HepG2 (cell line): Measurements from ENCODE around the gene WASHC4. TPM values are rescaled to one million over a fixed set of nuclear protein-coding genes. Genes with fewer than 3 reads are reported as not detected.

ENCODE experiments used
- ATAC-seq: fragments of 200-7000 bp; cut with Tn5 transposase; 3 replicates; pipeline ENCODE4 v1.9.1; 2020; ENCODE audit warnings: mild to moderate bottlenecking, moderate library complexity
- BruUV-seq: library from RNA; stranded (reverse); fragments of 400-500 nt; replicated peaks from 2 replicates; lab custom pipeline; 2021; lab: Mats Ljungman, UMichigan
- CTCF ChIA-PET: fragments of 300-600 bp; formaldehyde crosslinking; extraction: SDS; loops from one replicate; lab custom pipeline; 2021; ENCODE audit warnings: low total read pairs, inconsistent platforms, low intra/inter-chr PET ratio; lab: Yijun Ruan, JAX
- POLR2A ChIA-PET: fragments of 350-600 bp; sonication (Branson Sonifier 250); formaldehyde crosslinking; loops from one replicate; lab custom pipeline; 2020; ENCODE audit warnings: antibody characterized with exemption, inconsistent platforms; lab: Yijun Ruan, JAX
- DNase-seq: peaks from one replicate; pipeline ENCODE4 v3.0.0-alpha.2; 2015; ENCODE audit warnings: low spot score
- FAIRE-seq: peaks from 3 replicates; lab custom pipeline; 2011; peaks lifted over from hg19 to GRCh38; lab: Jason Lieb, UNC
- H2AFZ ChIP-seq: one replicate; pipeline ENCODE4 v1.6.1; 2011; ENCODE audit warnings: low read length, inconsistent platforms
- H3K27ac ChIP-seq: fragments of 300-600 bp; 3 replicates; pipeline ENCODE4 v1.8.0; 2011; ENCODE audit warnings: mixed run types, mild to moderate bottlenecking, mixed read lengths, low read length, inconsistent platforms; ENCODE audit not compliant: insufficient read depth; ENCODE audit errors: extremely low read length
- H3K27me3 ChIP-seq, 2 experiments: fragments of 200-600 bp in 1 of 2; 2 replicates in 1 of 2; 3 replicates in 1 of 2; pipeline versions ENCODE4 v1.6.0 to v1.8.0; 2011; ENCODE audit warnings: low read length in 2 of 2, mild to moderate bottlenecking in 2 of 2, moderate library complexity in 2 of 2, inconsistent platforms in 1 of 2; ENCODE audit not compliant: insufficient read depth in 2 of 2, control insufficient read depth in 1 of 2
- H3K36me3 ChIP-seq, 2 experiments: fragments of 200-600 bp in 1 of 2; replicated peaks in 1 of 2; 2 replicates in 1 of 2; 3 replicates in 1 of 2; pipeline versions ENCODE4 v1.5.1 to v1.8.0; 2011; ENCODE audit warnings: low read length in 2 of 2, inconsistent platforms in 1 of 2; ENCODE audit not compliant: insufficient read depth in 2 of 2, control insufficient read depth in 1 of 2
- H3K4me1 ChIP-seq: 2 replicates; pipeline ENCODE4 v1.5.1; 2012; ENCODE audit warnings: low read length, inconsistent platforms; ENCODE audit not compliant: insufficient read depth
- H3K4me2 ChIP-seq: 2 replicates; pipeline ENCODE4 v1.6.0; 2011; ENCODE audit warnings: low read depth, low read length, inconsistent platforms
- H3K4me3 ChIP-seq, 3 experiments: fragments of 200-600 bp in 1 of 3; sonication (generic), shearing (Covaris generic) in 1 of 3; replicated peaks in 1 of 3; 2 replicates each; pipeline ENCODE4 v1.5.1; 2011 to 2016; ENCODE audit warnings: low read length in 3 of 3, inconsistent platforms in 2 of 3, low read depth in 2 of 3, mild to moderate bottlenecking in 2 of 3, control low read depth in 1 of 3, mixed read lengths in 1 of 3; ENCODE audit not compliant: insufficient read depth in 1 of 3
- H3K79me2 ChIP-seq: one replicate; pipeline ENCODE4 v1.6.1; 2011; ENCODE audit warnings: low read length, inconsistent platforms; ENCODE audit not compliant: insufficient read depth
- H3K9ac ChIP-seq: 2 replicates; pipeline ENCODE4 v1.6.0; 2011; ENCODE audit warnings: mild to moderate bottlenecking, low read depth, low read length, inconsistent platforms; ENCODE audit not compliant: insufficient read depth
- H3K9me3 ChIP-seq: 2 replicates; pipeline ENCODE4 v1.5.1; 2012; ENCODE audit warnings: mild to moderate bottlenecking, low read length
- H4K20me1 ChIP-seq: 2 replicates; pipeline ENCODE4 v1.6.0; 2011; ENCODE audit warnings: inconsistent platforms, mild to moderate bottlenecking, low read length, moderate library complexity; ENCODE audit not compliant: insufficient read depth
- ARID2 ChIP-seq: sonication (generic); formaldehyde crosslinking; IDR thresholded peaks from 2 replicates; pipeline ENCODE4 v1.8.1; 2022; ENCODE audit warnings: mild to moderate bottlenecking, missing genetic modification reagents, borderline replicate concordance
- FOSL2 ChIP-seq: sonication (generic); formaldehyde crosslinking; IDR thresholded peaks from 2 replicates; pipeline ENCODE4 v1.4.0; 2020; ENCODE audit warnings: missing genetic modification reagents
- GTF3A ChIP-seq: sonication (generic); formaldehyde crosslinking; conservative IDR thresholded peaks from 2 replicates; pipeline ENCODE4 v1.4.0; 2020; ENCODE audit warnings: mild to moderate bottlenecking, missing genetic modification reagents
- MEIS1 ChIP-seq: sonication (generic); formaldehyde crosslinking; IDR thresholded peaks from 2 replicates; pipeline ENCODE4 v1.9.0; 2021; ENCODE audit warnings: mild to moderate bottlenecking, missing genetic modification reagents, moderate library complexity, borderline replicate concordance
- PRDM4 ChIP-seq: sonication (generic); formaldehyde crosslinking; IDR thresholded peaks from 2 replicates; pipeline ENCODE4 v1.9.0; 2021; ENCODE audit warnings: missing genetic modification reagents, borderline replicate concordance
- PRMT3 ChIP-seq: sonication (generic); formaldehyde crosslinking; IDR thresholded peaks from 2 replicates; pipeline ENCODE4 v1.8.1; 2022; ENCODE audit warnings: low read depth, mild to moderate bottlenecking, moderate library complexity, missing genetic modification reagents, borderline replicate concordance
- ZNF383 ChIP-seq: sonication (generic); formaldehyde crosslinking; IDR thresholded peaks from 2 replicates; pipeline ENCODE4 v1.4.0; 2020; ENCODE audit warnings: missing genetic modification reagents, mild to moderate bottlenecking, borderline replicate concordance
- ZNF790 ChIP-seq: sonication (generic); formaldehyde crosslinking; IDR thresholded peaks from 2 replicates; pipeline ENCODE4 v1.8.0; 2022; ENCODE audit warnings: missing genetic modification reagents, mild to moderate bottlenecking, borderline replicate concordance
- WGBS: methylation state at CpG from one replicate; pipeline ENCODE4 v1.1.6; 2017; ENCODE audit warnings: low lambda C conversion rate; 5-methylcytosine and 5-hydroxymethylcytosine counted together
- in situ Hi-C: cut with HindIII; loops from 2 replicates; pipeline ENCODE4 v1.10.0; 2017; ENCODE audit warnings: low pct_unique_long_range_greater_than_20kb; ENCODE audit not compliant: extremely low pct_ligation_motif_present
- intact Hi-C: fragments of 100-400 bp; cut with micrococcal nuclease; formaldehyde crosslinking; loops from one replicate; pipeline ENCODE4 v1.10.0; 2022; ENCODE audit not compliant: unreplicated experiment
- polyA plus RNA-seq, 8 experiments: library from polyadenylated mRNA; depleted of rRNA in 3 of 8; stranded (reverse) in 7 of 8; unstranded in 1 of 8; fragments of >200 nt; fragmentation: Illumina TruSeq in 4 of 8; extraction: Trizol in 4 of 8; gene quantifications; 2 replicates each; pipeline versions ENCODE4 v1.2.1 to v1.2.3, GENCODE V29; 2011 to 2016; ENCODE audit warnings: low read depth in 4 of 8, missing spikeins in 1 of 8, mixed read lengths in 1 of 8; ENCODE audit not compliant: insufficient read depth in 1 of 8
- total RNA-seq, 5 experiments: library from RNA; depleted of rRNA; stranded (reverse); fragments of >200 nt; fragmentation: Illumina TruSeq; extraction: Trizol; gene quantifications; 2 replicates each; pipeline ENCODE4 v1.2.3, GENCODE V29; 2016; ENCODE audit warnings: low read depth in 1 of 5
- TF ChIP-seq, protein P1 (sequence below): sonication (generic); formaldehyde crosslinking; IDR thresholded peaks from 2 replicates; pipeline ENCODE4 v1.8.0; 2022; ENCODE audit warnings: mild to moderate bottlenecking, missing genetic modification reagents, borderline replicate concordance

The WASHC4 gene
- total and polyA plus RNA-seq, 2 of the 13 experiments (the other 11 are each of a cell fraction or from before 2014, with no cell fraction given): 21.0 to 36.3 TPM

GRCh38 chr12:105072888-105073488 is 34.5 kb upstream of the WASHC4 start:
- DNase-seq: no peak
- no peak for FAIRE-seq
- H3K4me2 ChIP-seq: no peak overlapping the region
- TF ChIP-seq GTF3A (CRISPR knock-in tag): no peak
- no peak for TF ChIP-seq MEIS1 (CRISPR knock-in tag)
- no peak for TF ChIP-seq ARID2 (CRISPR knock-in tag)
- TF ChIP-seq PRMT3 (CRISPR knock-in tag): no peak
- TF ChIP-seq ZNF790 (CRISPR knock-in tag): no peak
- no peak for TF ChIP-seq FOSL2 (CRISPR knock-in tag)
- TF ChIP-seq ZNF383: no peak
- TF ChIP-seq, protein P1, sequence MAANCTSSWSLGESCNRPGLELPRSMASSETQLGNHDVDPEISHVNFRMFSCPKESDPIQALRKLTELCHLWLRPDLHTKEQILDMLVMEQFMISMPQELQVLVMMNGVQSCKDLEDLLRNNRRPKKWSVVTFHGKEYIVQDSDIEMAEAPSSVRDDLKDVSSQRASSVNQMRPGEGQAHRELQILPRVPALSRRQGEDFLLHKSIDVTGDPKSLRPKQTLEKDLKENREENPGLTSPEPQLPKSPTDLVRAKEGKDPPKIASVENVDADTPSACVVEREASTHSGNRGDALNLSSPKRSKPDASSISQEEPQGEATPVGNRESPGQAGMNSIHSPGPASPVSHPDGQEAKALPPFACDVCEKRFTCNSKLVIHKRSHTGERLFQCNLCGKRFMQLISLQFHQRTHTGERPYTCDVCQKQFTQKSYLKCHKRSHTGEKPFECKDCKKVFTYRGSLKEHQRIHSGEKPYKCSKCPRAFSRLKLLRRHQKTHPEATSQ: no peak
- TF ChIP-seq PRDM4 (CRISPR knock-in tag): no peak
- TF ChIP-seq, all 625 proteins: peak for 0
- ChIA-PET POLR2A (no interaction called here), CTCF (no interaction called here)
- ATAC-seq: no peak
- intact Hi-C loops: no loop called here
- Histone ChIP-seq H3K27ac (no peak overlapping the region), H4K20me1 (no peaks in the 10 kb centered on the region), H3K9me3 (no peaks in the 10 kb centered on the region), H3K27me3 (no peaks in the 10 kb centered on the region), H3K9ac (no peak overlapping the region), H2AFZ (no peak overlapping the region), H3K4me3 (no peak overlapping the region), H3K4me1 (no peaks in the 10 kb centered on the region), H3K79me2 (no peaks in the 10 kb centered on the region), H3K36me3 (no peaks in the 10 kb centered on the region)
- no TSS peak for BruUV-seq
- in situ Hi-C loops: no loop called here
- 72% methylated on average over 6 of the region's 6 CpGs for WGBS
